Left ventricle myocardium inferior (tissue), 1 donor: ENCODE measurements around the gene CNTNAP2. TPM values are rescaled to one million over a fixed set of nuclear protein-coding genes. Genes with fewer than 3 reads are reported as not detected.

Experiments used
- DNase-seq: peaks from one replicate; pipeline ENCODE4 v3.0.0-alpha.2; 2020
- H3K27ac ChIP-seq: fragments of 200-600 bp; replicated peaks from 2 replicates; pipeline ENCODE4 v1.8.0; 2021
- H3K27me3 ChIP-seq: fragments of 200-600 bp; 2 replicates; pipeline ENCODE4 v1.8.0; 2021; ENCODE audit warnings: low read depth
- H3K36me3 ChIP-seq: fragments of 200-600 bp; 2 replicates; pipeline ENCODE4 v1.8.0; 2021
- H3K4me1 ChIP-seq: fragments of 200-600 bp; 2 replicates; pipeline ENCODE4 v1.8.0; 2021
- H3K4me3 ChIP-seq: fragments of 200-600 bp; 2 replicates; pipeline ENCODE4 v1.8.0; 2021; ENCODE audit warnings: mild to moderate bottlenecking, moderate library complexity
- H3K9me3 ChIP-seq: fragments of 200-600 bp; replicated peaks from 2 replicates; pipeline ENCODE4 v1.8.0; 2021
- intact Hi-C: fragments of 100-400 bp; cut with micrococcal nuclease; formaldehyde crosslinking; loops from one replicate; pipeline ENCODE4 v1.11.0; 2022
- total RNA-seq: library from RNA; stranded (reverse); fragmentation: NEBNext Ultra II Directional; extraction: Animal tissue kit (Norgen Biotek cat#: 25700); gene quantifications from one replicate; pipeline ENCODE4 v1.2.1, GENCODE V29; 2021
- TF ChIP-seq, protein P1 (sequence below): fragments of 200-600 bp; IDR thresholded peaks from 2 replicates; pipeline ENCODE4 v1.8.0; 2021; ENCODE audit warnings: antibody characterized with exemption, mild to moderate bottlenecking, borderline replicate concordance
- donor health status: DM: no; HTN: yes; CAD: no; lungs with severe emphysema.

The CNTNAP2 gene
- total RNA-seq, 1 donor from 2014 or later: 0.99 TPM

DNA sequence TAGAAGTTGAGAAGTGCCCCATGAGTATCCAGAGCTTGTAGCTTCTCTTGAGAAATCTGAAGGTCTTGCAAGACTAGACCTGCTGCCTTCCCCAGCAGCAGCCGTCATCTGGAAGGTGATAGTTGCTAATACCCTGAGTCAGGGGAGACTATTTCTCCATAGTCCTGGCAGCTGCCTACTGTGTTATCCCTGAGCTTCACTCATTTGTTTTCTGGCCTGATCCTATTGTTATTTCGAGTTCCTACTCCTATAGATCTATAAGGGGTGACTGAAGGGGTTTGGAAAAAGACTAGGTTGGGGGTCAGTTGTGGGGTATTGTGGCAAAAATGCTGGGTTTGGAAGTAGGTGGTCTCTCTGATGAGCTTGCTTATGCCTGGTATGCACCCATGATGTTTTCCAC lies 297.8 kb downstream of the CNTNAP2 start:
- intact Hi-C loops: no loop called here
- Histone ChIP-seq H3K27me3 (no peaks in the 10 kb centered on the region), H3K9me3 (no peaks in the 10 kb centered on the region), H3K4me3 (no peak overlapping the region), H3K4me1 (no peaks in the 10 kb centered on the region), H3K27ac (no peak overlapping the region), H3K36me3 (no peaks in the 10 kb centered on the region)
- DNase-seq: no peak
- TF ChIP-seq, protein P1, sequence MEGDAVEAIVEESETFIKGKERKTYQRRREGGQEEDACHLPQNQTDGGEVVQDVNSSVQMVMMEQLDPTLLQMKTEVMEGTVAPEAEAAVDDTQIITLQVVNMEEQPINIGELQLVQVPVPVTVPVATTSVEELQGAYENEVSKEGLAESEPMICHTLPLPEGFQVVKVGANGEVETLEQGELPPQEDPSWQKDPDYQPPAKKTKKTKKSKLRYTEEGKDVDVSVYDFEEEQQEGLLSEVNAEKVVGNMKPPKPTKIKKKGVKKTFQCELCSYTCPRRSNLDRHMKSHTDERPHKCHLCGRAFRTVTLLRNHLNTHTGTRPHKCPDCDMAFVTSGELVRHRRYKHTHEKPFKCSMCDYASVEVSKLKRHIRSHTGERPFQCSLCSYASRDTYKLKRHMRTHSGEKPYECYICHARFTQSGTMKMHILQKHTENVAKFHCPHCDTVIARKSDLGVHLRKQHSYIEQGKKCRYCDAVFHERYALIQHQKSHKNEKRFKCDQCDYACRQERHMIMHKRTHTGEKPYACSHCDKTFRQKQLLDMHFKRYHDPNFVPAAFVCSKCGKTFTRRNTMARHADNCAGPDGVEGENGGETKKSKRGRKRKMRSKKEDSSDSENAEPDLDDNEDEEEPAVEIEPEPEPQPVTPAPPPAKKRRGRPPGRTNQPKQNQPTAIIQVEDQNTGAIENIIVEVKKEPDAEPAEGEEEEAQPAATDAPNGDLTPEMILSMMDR: no peak

DNA sequence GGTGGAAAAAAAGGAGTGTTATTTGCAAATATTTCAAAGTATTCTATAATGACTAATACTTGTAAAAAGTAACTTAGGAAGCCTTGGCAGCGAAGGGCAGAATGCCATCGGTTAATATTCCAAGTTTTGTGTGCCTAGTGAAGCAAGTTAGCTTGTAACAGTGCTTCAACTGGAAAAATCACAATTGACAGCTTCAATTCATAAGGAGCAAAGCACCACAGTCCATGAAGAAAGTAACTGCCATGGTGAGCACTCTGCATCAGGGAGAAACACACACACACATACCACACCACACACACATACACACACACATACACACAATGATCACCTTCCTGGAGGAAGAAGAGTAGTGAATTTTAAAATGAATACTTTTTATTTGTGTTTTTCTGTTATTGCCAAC lies 298.3 kb downstream of the CNTNAP2 start:
- no peak for DNase-seq
- intact Hi-C loops: no loop called here
- Histone ChIP-seq H3K4me3 (no peak overlapping the region), H3K27me3 (no peaks in the 10 kb centered on the region), H3K27ac (no peak overlapping the region), H3K36me3 (no peaks in the 10 kb centered on the region), H3K9me3 (no peaks in the 10 kb centered on the region), H3K4me1 (no peaks in the 10 kb centered on the region)
- TF ChIP-seq, protein P1: no peak

DNA sequence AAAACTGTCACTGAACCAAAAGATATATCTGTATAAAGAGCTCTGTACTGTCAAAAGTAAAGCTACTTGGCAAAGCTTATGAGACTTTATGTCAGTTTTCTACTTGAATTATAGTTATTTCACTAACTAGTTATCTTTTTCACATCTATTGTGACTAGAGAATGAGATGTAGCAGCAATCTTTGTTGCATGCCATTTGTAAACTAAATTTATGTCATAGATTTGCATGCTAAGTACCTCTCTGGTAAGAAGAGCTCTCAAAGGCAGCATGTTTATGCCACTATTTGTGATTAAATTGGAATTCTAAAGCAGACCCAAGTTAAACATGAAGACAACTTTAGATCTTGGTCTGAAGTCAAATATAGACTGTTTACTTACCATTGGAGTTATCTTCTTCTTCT lies 300.6 kb downstream of the CNTNAP2 start:
- TF ChIP-seq, protein P1: no peak
- intact Hi-C loops: no loop called here
- DNase-seq: no peak
- H3K4me1 ChIP-seq: no peaks in the 10 kb centered on the region
- H3K4me3 ChIP-seq: no peak overlapping the region
- H3K27me3 ChIP-seq: no peaks in the 10 kb centered on the region
- H3K9me3 ChIP-seq: no peaks in the 10 kb centered on the region
- no peaks in the 10 kb centered on the region for H3K36me3 ChIP-seq
- no peak overlapping the region for H3K27ac ChIP-seq

DNA sequence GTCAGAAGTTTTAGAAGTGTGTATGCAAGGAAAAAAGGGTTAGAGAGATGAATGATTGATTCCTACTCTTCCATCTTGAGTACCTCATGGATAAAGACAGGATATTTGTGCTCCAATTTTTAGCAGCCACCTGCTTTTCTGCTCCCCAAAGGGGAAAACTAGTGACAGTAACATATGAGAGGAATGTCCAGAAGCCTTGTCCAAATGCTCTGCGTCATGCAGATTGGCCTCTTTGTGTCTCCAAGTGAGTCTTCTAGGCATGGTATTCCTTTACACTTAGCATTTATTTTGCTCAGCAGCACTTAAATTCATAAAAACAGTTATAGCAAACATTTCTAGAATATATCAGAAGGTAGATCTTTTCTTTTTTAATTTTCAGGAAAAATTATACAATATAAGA lies 306.8 kb downstream of the CNTNAP2 start:
- Histone ChIP-seq H3K36me3 (no peaks in the 10 kb centered on the region), H3K4me1 (no peaks in the 10 kb centered on the region), H3K27me3 (no peaks in the 10 kb centered on the region), H3K4me3 (no peak overlapping the region), H3K9me3 (peaks cover 12% of the 10 kb centered on the region), H3K27ac (no peak overlapping the region)
- TF ChIP-seq, protein P1: no peak
- DNase-seq: no peak
- intact Hi-C loops: no loop called here

DNA sequence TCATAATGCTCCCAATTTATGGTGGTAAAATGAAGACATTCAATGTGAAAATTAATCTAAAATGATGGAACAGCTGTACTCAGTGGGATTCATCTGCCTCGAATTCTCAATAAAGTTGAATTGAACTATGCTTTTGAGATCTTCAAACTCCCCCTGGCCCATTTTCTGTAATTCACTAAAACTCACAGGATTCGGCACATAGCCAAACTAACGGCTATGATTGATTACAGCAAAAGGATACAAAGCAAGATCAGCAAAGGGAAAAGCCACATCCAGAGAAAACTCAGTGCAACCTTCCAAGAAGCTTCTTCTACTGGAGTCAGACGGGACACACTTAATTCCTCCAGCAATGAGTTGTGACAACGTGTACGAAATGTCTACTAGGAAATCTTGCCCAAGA lies 307.5 kb downstream of the CNTNAP2 start:
- Histone ChIP-seq H3K27ac (no peak overlapping the region), H3K9me3 (peaks cover 18% of the 10 kb centered on the region), H3K4me3 (no peak overlapping the region), H3K36me3 (no peaks in the 10 kb centered on the region), H3K27me3 (no peaks in the 10 kb centered on the region), H3K4me1 (no peaks in the 10 kb centered on the region)
- TF ChIP-seq, protein P1: no peak
- DNase-seq: no peak
- intact Hi-C loops: no loop called here

DNA sequence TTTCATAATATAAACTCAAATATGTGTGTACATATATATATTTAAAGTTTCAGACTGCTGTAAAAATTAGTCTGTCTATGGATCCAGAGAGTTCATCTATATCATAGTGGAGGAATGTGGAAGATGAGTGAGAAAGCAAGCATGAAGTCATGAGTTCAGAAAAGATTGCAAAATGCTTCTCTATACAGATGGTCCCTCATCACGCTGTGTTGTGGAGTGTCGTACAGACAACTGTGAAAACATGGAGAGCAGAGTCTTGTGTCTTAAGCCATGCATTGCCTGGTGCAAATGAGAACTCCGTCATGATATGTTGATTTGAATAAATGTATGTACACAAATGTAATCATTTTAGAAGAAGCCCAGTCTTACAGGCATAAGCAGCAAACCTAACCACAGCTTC lies 316.9 kb downstream of the CNTNAP2 start:
- no peak overlapping the region for H3K4me3 ChIP-seq
- no peak overlapping the region for H3K27ac ChIP-seq
- intact Hi-C loops: no loop called here
- H3K36me3 ChIP-seq: no peaks in the 10 kb centered on the region
- DNase-seq: no peak
- no peaks in the 10 kb centered on the region for H3K27me3 ChIP-seq
- H3K9me3 ChIP-seq: peaks cover 10% of the 10 kb centered on the region
- TF ChIP-seq, protein P1: no peak
- H3K4me1 ChIP-seq: no peaks in the 10 kb centered on the region
